GM18526 (cell line): ENCODE results near the gene MYO7A.

Source experiments
- POLR2A ChIP-seq: IDR thresholded peaks from 3 replicates; pipeline ENCODE4 v1.6.1; 2011; ENCODE audit not compliant: insufficient read length; ENCODE audit errors: extremely low read depth

The MYO7A gene

DNA sequence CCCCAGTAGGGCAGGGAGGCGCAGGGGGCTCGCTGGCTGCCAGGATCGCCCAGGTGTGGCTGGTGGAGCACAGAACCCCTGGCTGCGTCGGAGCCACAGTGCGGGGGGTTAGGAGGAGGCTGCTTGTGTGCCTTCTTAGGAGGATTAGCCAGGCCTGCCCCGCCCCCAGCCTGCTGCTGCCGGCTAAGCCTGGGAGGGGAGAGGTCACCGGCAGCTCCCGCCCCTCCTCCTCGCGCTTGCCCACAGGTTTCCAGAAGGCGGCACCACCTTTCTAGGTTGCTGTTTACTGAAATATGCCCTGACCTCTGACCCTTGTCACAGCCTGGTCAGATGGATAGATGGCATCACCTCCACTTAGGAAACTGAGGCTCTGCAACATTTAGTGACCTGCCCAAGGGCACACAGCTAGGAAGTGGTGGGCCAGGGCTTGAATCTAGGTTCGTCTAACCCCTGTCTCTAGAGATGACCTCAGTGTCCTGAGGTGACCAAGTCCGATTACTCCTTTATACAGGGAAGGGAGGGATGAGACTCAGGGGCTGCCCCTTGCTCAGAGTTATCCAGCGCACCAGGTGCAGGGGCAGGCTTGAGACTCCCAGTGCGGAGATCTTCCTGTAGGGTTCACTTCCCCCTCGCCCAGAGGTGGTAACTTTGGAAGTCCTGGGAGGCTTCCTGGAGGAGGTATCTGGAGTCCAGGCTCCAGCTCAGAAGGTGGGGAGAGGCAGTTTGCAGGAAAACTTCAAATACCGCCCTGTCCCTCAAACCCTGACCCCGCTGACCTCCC lies 44.0 kb downstream of the MYO7A start:
- no peak for TF ChIP-seq POLR2A

GRCh38 chr11:77172666-77172982 lies 44.6 kb downstream of the MYO7A start:
- no peak for TF ChIP-seq POLR2A

GRCh38 chr11:77173494-77173893 lies 45.4 kb downstream of the MYO7A start:
- no peak for TF ChIP-seq POLR2A

- TF ChIP-seq POLR2A = no peak
Measured at GRCh38 chr11:77174559-77174958, 46.5 kb downstream of the MYO7A start.

DNA sequence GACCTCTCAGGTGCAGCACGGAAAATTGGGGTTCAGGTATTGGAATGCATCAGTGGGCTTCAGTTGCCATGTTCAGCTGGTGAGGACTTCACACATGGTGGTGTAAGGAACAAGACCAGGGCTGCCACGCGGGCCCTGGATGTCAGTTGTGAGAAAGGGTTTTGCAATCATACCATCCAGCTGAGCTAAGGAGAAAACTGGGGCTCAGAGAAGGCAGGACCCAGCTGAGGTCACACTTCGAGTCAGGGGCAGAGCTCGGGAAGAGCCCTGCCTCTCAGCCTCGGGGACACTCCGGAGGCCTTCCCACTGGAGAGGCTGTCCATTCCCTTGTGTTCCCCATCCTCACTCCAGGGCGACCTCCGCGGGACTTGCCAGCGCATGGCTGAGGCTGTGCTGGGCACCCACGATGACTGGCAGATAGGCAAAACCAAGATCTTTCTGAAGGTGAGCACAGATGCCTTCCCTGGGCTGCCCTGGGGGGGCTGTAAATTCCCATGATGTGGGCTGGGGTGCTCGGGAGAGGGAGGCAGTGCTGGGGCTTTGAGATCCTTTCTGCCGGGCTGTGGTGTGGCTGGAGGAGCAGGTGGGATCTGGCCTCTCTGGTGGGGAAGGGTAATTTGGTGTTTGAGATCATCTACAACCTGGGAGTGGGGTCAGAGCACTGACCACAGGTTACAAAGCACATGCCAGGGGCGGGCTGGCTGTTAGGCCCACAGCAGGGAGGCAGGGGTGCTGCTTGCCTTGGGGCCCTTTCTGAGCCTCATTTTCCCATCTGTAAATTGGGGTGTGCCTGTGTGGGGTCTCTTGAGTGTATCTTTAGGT lies 47.2 kb downstream of the MYO7A start:
- TF ChIP-seq POLR2A = no peak

- no peak for TF ChIP-seq POLR2A
Measured at GRCh38 chr11:77175869-77176539, 48.0 kb downstream of the MYO7A start.

GRCh38 chr11:77176996-77177395 lies 49.0 kb downstream of the MYO7A start:
- TF ChIP-seq POLR2A = no peak

DNA sequence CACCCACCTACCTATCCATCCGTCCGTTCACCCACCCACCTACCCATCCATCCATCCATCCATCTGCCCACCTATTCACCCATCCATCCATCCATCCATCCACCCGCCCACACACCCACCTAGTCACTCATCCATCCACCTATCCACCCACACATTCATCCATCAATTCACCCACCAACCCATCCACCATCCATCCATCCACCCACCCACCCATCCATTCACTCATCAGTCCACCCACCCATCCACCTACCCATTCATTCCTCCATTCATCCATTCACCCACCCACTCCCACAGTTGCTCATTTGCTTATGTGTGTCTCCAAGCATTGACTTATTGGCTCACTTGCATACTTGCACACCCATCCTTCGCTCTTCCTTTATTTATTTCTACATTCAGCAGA lies 50.1 kb downstream of the MYO7A start:
- TF ChIP-seq POLR2A = no peak

DNA sequence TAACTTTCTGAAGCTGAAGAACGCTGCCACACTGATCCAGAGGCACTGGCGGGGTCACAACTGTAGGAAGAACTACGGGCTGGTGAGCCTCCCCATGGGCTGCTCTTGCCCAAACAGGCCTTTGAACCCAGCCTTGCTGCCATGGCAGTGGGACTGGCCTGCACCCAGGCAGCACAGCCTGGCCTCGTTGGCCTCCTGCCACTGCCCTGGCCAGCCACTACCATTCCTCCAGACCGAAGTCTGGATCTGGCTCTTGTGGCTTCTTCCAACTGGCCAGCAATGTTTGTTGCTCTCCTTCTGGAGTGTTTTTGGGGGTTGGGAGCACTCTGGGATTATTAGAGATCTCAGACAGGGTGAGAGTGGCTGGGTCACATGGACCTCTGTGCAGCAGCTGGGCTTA lies 51.0 kb downstream of the MYO7A start:
- no peak for TF ChIP-seq POLR2A

DNA sequence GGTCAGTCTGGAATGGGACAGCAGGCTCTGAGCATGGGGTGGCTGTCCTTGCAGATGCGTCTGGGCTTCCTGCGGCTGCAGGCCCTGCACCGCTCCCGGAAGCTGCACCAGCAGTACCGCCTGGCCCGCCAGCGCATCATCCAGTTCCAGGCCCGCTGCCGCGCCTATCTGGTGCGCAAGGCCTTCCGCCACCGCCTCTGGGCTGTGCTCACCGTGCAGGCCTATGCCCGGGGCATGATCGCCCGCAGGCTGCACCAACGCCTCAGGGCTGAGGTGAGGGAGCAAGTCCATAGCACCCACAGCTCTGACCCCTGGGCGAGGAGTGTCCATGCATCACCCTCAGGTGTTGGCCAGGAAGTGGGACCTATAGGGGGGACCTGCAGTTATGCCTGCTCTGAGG lies 51.6 kb downstream of the MYO7A start:
- no peak for TF ChIP-seq POLR2A

DNA sequence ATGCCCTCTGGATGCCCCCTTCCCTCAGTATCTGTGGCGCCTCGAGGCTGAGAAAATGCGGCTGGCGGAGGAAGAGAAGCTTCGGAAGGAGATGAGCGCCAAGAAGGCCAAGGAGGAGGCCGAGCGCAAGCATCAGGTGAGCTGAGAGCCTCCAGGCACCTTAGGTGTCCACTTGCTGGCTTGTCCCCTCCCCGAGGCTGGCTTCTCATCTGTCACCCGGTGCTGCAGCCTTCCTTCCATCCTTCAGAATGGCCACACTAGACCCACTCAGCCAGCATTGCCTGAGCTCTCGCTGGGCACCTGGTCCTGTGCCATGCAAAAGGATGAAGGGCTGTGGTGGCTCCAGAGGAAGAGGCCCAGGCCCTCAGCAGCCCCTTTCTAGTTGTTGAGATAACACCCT lies 52.3 kb downstream of the MYO7A start:
- TF ChIP-seq POLR2A = no peak

GRCh38 chr11:77181226-77181625 lies 53.2 kb downstream of the MYO7A start:
- no peak for TF ChIP-seq POLR2A

- TF ChIP-seq POLR2A = no peak
Measured at GRCh38 chr11:77181799-77182541, 53.9 kb downstream of the MYO7A start.

- TF ChIP-seq POLR2A = no peak
Measured at GRCh38 chr11:77182542-77183430, 54.7 kb downstream of the MYO7A start.
